DND-41 (cell line): ENCODE results near the gene MRM3.

Experiments used
- ATAC-seq: fragments of 200-7000 bp; cut with Tn5 transposase; 3 replicates; pipeline ENCODE4 v1.9.1; 2021; ENCODE audit warnings: low read depth; ENCODE audit not compliant: insufficient read depth
- DNase-seq: peaks from one replicate; pipeline ENCODE4 v3.0.0-alpha.2; 2020
- H2AFZ ChIP-seq: 2 replicates; pipeline ENCODE4 v1.6.0; 2012; ENCODE audit warnings: low read depth, low read length
- H3K27ac ChIP-seq: 2 replicates; pipeline ENCODE4 v1.5.1; 2012; ENCODE audit warnings: low read length, inconsistent platforms
- H3K27me3 ChIP-seq: fragments of 200-600 bp; sonication (generic); 2 replicates; pipeline ENCODE4 v1.6.0; 2012; ENCODE audit warnings: low read length, mild to moderate bottlenecking, inconsistent platforms; ENCODE audit not compliant: insufficient read depth, poor library complexity
- H3K36me3 ChIP-seq: 2 replicates; pipeline ENCODE4 v1.5.1; 2012; ENCODE audit warnings: low read length, inconsistent platforms; ENCODE audit not compliant: insufficient read depth
- H3K4me1 ChIP-seq: 2 replicates; pipeline ENCODE4 v1.5.1; 2012; ENCODE audit warnings: mild to moderate bottlenecking, low read length; ENCODE audit not compliant: insufficient read depth
- H3K4me2 ChIP-seq: 2 replicates; pipeline ENCODE4 v1.6.0; 2012; ENCODE audit warnings: mild to moderate bottlenecking, moderate library complexity, low read length, inconsistent platforms; ENCODE audit not compliant: insufficient read depth
- H3K4me3 ChIP-seq, 2 experiments: fragments of 200-600 bp in 1 of 2; shearing (Covaris generic) in 1 of 2; 2 replicates each; pipeline ENCODE4 v1.5.1; 2012 to 2016; ENCODE audit warnings: inconsistent platforms in 2 of 2, low read length in 2 of 2, mild to moderate bottlenecking in 2 of 2, low read depth in 1 of 2, moderate library complexity in 1 of 2
- H3K79me2 ChIP-seq: 2 replicates; pipeline ENCODE4 v1.6.0; 2012; ENCODE audit warnings: low read length, inconsistent platforms; ENCODE audit not compliant: insufficient read depth
- H3K9ac ChIP-seq: 2 replicates; pipeline ENCODE4 v1.6.0; 2012; ENCODE audit warnings: low read depth, mild to moderate bottlenecking, inconsistent platforms, low read length, moderate library complexity
- H3K9me3 ChIP-seq: 2 replicates; pipeline ENCODE4 v1.5.1; 2012; ENCODE audit warnings: low read length, moderate library complexity, mild to moderate bottlenecking, inconsistent platforms; ENCODE audit not compliant: insufficient read depth, severe bottlenecking
- H4K20me1 ChIP-seq: 2 replicates; pipeline ENCODE4 v1.6.0; 2012; ENCODE audit warnings: low read length; ENCODE audit not compliant: insufficient read depth
- CTCF ChIP-seq: IDR thresholded peaks from 2 replicates; pipeline ENCODE4 v1.5.1; 2012; ENCODE audit warnings: borderline replicate concordance, low read length, moderate library complexity, mild to moderate bottlenecking; ENCODE audit not compliant: poor library complexity, severe bottlenecking; ENCODE audit errors: extremely low read depth
- EZH2 ChIP-seq: IDR thresholded peaks from 3 replicates; pipeline ENCODE4 v1.6.1; 2012; ENCODE audit warnings: borderline replicate concordance, low read depth, mild to moderate bottlenecking, moderate library complexity, low read length, inconsistent platforms; ENCODE audit not compliant: severe bottlenecking

The MRM3 gene

GRCh38 chr17:796609-797008 lies 14.5 kb downstream of the MRM3 start:
- Histone ChIP-seq H3K36me3 (peaks cover 28% of the 10 kb centered on the region), H3K9me3 (no peaks in the 10 kb centered on the region), H4K20me1 (peaks cover 13% of the 10 kb centered on the region), H3K9ac (no peak overlapping the region), H3K4me3 (no peak overlapping the region), H3K4me1 (no peaks in the 10 kb centered on the region), H3K4me2 (no peak overlapping the region), H3K27ac (no peak overlapping the region), H3K27me3 (no peaks in the 10 kb centered on the region), H2AFZ (no peak overlapping the region), H3K79me2 (no peaks in the 10 kb centered on the region)
- TF ChIP-seq EZH2 (no peak), CTCF (no peak)
- DNase-seq, result no peak
- no peak; the same call in 2 of the 3 replicates for ATAC-seq

- Histone ChIP-seq H3K79me2 (no peaks in the 10 kb centered on the region), H3K4me3 (no peak overlapping the region), H3K27ac (no peak overlapping the region), H3K4me2 (no peak overlapping the region), H3K27me3 (no peaks in the 10 kb centered on the region), H4K20me1 (peaks cover 8% of the 10 kb centered on the region; the same call in 1 of the 2 replicates), H3K36me3 (peaks cover 20% of the 10 kb centered on the region), H3K9me3 (no peaks in the 10 kb centered on the region), H2AFZ (no peak overlapping the region), H3K4me1 (no peaks in the 10 kb centered on the region), H3K9ac (no peak overlapping the region)
- ATAC-seq, result no peak
- no peak for DNase-seq
- no peak for TF ChIP-seq CTCF
- TF ChIP-seq EZH2, result no peak
Observed at GRCh38 chr17:797236-797840, 15.2 kb downstream of the MRM3 start.

- Histone ChIP-seq H3K4me1 (no peaks in the 10 kb centered on the region), H3K27ac (no peak overlapping the region), H3K4me2 (no peak overlapping the region), H3K79me2 (no peaks in the 10 kb centered on the region), H3K9ac (no peak overlapping the region), H3K4me3 (no peak overlapping the region), H3K36me3 (peaks cover 15% of the 10 kb centered on the region; the same call in 1 of the 2 replicates), H3K9me3 (no peaks in the 10 kb centered on the region), H3K27me3 (no peaks in the 10 kb centered on the region), H4K20me1 (peaks cover 8% of the 10 kb centered on the region; the same call in 1 of the 2 replicates), H2AFZ (no peak overlapping the region)
- ATAC-seq (no peak), DNase-seq (no peak)
- no peak for TF ChIP-seq EZH2
Observed at GRCh38 chr17:798246-798645, 16.1 kb downstream of the MRM3 start.

GRCh38 chr17:799261-799660 lies 17.1 kb downstream of the MRM3 start:
- DNase-seq (no peak), ATAC-seq (no peak)
- no peak overlapping the region for H3K4me2 ChIP-seq
- no peak overlapping the region for H3K27ac ChIP-seq
- H3K27me3 ChIP-seq, result no peaks in the 10 kb centered on the region
- no peaks in the 10 kb centered on the region for H3K79me2 ChIP-seq
- H3K36me3 ChIP-seq, result peaks cover 9% of the 10 kb centered on the region; the same call in 1 of the 2 replicates
- TF ChIP-seq CTCF (no peak), EZH2 (no peak)
- H2AFZ ChIP-seq, result no peak overlapping the region
- H3K4me3 ChIP-seq, result no peak overlapping the region
- 0 out of 2 replicates have a peak, but pooled peaks cover 3% of the 10 kb centered on the region for H4K20me1 ChIP-seq
- H3K4me1 ChIP-seq, result no peaks in the 10 kb centered on the region
- H3K9ac ChIP-seq, result no peak overlapping the region
- H3K9me3 ChIP-seq, result no peaks in the 10 kb centered on the region
